SHP77 treated with DMSO at 0.1 percent for 48 hours (cell line): ENCODE measurements around the gene TRPC4AP.
"Not testable (repeated sequence)": the region's sequence is repeated elsewhere in the genome, so short reads cannot be mapped to it uniquely, and the experiment has no call there.

Experiments
- DNase-seq: peaks from one replicate; lab custom pipeline; 2025; lab: John Stamatoyannopoulos, UW

The TRPC4AP gene, protein sequence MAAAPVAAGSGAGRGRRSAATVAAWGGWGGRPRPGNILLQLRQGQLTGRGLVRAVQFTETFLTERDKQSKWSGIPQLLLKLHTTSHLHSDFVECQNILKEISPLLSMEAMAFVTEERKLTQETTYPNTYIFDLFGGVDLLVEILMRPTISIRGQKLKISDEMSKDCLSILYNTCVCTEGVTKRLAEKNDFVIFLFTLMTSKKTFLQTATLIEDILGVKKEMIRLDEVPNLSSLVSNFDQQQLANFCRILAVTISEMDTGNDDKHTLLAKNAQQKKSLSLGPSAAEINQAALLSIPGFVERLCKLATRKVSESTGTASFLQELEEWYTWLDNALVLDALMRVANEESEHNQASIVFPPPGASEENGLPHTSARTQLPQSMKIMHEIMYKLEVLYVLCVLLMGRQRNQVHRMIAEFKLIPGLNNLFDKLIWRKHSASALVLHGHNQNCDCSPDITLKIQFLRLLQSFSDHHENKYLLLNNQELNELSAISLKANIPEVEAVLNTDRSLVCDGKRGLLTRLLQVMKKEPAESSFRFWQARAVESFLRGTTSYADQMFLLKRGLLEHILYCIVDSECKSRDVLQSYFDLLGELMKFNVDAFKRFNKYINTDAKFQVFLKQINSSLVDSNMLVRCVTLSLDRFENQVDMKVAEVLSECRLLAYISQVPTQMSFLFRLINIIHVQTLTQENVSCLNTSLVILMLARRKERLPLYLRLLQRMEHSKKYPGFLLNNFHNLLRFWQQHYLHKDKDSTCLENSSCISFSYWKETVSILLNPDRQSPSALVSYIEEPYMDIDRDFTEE

DNA sequence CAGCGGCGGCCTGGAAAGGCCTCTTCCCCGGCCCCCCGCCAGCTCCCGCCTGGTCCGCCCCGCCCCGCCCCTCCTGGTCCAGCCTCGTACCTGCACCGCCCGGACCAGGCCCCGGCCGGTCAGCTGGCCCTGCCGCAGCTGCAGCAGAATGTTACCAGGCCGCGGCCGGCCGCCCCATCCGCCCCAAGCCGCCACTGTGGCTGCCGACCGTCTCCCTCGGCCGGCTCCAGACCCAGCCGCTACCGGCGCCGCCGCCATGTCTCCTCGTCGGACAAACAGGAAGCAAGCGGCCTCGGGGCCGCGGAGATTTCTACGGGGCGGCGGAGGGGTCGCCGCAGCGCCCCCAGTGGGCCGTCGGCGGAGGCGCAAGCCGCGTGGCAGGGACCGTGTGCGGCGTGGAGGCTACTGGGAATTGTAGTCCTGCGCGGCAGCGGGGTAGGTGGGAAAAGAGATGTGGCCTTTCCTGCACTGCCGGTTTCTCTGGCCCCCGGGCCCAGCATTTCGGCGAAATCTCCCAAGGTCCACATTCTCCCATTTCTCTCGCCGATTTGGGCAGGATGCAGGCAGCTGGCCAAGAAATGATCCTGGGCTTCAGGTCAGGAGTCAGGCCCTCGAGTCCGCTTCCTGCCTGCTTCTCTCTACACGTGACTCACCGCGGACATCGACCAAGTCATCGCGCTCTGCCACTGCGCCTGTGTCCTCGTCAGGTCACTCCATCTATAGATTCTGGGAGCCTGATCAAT lies at the start of gene TRPC4AP:
Gene TRPC4AP (minus strand): TSS at position 284 of the 743 bp plus-strand sequence. CDS start 26 bp downstream, at position 258.
- DNase-seq, result peak; percentile 88

DNA sequence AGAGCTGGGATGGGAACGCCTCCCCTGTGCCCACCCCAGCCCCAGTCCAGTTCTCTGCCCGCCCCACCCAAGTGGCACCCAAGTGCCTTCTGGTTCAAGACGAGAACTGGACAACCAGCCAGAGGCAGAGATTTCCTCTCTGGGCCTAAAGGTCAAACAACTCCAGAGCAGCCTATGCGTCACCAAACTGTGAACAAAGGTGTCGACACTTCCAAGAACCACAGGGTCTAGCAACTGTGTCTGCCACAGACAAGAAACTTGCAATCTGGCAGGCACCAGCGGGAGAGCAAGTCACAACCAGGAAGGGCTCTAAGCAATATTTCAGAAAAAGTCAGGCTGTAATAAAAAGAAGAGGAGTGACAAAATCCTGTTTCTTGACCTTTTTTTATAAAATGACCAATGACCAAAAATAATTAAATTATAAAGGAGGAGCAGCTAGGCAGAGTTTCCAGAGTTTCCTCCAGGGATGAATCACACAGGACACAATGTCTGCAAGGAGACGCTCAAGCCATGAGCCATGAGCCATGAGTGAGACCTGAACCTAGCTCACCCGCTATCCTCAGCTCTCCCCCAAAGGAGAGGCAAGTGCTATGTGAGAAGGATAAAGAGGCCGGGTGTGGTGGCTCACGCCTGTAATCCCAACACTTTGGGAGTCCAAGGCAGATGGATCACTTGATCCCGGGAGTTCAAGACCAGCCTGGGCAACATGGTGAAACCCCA lies 43.4 kb upstream of the TRPC4AP start:
- no peak for DNase-seq

DNA sequence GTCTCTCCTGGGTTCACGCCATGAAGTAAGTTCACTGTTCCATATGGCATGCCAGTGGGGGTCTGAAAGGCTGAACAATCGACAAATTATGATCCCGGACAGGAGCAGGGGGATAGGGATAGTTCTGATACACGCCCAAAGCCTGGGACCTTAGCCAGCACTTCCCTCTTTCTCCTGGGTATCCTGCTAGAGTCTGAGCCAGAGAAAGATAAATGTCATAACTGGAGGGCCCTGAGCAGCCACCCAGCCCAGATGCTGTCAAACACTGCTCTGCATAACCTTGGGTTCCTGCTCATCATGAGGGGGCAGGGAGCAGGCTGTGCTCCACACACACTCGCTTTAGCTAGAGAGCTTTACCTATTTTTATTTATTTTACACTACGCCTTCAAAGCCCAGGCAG lies 42.3 kb upstream of the TRPC4AP start:
- DNase-seq, result no peak

DNA sequence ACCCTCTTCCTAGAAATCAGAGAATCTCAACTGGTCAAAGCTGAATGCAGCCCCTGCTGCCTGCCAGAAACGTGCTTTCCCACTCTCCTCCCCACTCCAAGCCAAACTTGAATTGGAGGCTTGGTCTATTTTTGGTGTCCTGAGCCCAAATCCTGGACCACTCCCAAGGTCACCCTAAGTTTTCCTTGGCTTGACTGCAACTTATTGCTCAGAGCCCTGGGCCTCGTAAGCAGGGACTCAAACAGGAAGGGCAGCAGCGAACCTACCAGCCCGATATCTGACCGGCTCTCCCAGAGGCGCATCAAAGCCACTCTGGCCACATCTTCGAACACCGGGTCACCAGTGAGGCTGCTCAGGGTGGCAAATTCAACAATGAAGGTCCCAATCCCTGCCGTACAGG lies 41.9 kb upstream of the TRPC4AP start:
- no peak for DNase-seq

DNA sequence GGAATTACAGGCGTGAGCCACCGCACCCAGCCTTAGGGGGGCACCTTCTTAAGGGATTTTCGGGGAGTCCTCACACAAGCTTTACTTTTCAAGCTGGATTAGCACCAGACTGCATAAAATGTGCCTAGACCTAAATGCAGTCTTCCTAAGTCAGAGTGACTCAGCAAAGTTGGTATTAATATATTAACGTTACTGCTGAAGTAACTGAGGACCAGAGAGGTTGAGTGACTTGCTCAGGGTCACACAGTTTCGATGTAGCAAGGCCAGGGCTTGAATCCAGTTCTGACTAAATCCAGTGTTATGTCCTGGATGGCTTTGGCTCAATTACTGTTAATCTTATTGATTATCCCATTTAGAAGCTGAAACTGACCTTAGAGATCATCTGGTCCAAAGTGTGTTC lies 41.1 kb upstream of the TRPC4AP start:
- no peak for DNase-seq

DNA sequence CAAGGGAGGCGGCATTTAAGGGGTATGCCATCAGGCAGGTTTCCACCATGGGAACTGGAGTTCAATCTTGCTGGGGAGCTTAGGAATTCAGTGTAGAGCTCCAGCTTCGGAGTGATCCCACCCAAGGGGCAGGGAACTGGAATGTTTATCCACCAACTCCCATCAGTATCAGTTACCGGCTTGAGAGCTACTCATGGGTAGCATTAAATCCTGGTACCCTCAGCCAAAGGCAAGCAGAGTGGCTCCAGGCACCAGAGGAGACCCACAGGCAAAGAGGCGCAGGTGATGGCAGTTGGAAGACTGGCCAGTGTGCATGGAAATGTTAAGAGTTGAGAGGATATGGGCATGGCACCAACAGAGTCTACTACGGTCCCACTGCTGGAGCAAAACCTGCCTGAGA lies 40.4 kb upstream of the TRPC4AP start:
- DNase-seq, result no peak

DNA sequence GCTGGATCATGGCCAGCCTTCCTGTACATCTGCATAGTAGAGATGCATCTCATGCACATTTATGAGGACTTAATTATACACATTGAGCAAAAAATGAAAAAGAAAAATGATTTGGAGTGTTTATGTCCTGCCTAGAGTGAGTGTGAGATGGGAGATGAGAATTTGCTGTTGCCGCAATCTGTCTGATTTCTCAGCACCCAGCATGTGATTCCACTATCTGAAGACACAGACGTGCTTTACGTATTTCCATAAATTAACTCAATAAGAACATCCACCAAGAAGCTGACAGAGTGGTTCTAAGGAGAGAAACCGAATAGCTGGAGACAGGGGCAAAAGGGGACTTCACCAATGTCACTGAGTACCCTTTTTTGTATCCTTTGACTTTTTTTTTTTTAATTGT lies 39.3 kb upstream of the TRPC4AP start:
- no peak for DNase-seq

DNA sequence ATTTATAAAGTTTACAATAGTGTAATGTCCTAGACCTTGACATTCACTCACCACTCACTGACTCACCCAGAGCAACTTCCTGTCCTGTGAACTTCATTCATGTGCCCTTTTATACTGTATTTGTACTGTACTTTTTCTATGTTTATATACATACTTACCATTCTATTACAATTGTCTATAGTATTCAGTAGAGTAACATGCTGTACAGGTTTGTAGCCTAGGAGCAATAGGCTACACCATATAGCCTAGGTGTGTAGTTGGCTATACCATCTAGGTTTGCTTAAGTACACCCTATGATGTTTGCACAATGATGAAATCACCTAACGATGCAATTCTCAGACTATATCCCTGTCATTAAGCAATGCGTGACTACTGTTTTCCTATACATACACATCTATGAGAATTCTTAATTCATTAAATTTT lies 37.1 kb upstream of the TRPC4AP start:
- DNase-seq, result no peak

DNA sequence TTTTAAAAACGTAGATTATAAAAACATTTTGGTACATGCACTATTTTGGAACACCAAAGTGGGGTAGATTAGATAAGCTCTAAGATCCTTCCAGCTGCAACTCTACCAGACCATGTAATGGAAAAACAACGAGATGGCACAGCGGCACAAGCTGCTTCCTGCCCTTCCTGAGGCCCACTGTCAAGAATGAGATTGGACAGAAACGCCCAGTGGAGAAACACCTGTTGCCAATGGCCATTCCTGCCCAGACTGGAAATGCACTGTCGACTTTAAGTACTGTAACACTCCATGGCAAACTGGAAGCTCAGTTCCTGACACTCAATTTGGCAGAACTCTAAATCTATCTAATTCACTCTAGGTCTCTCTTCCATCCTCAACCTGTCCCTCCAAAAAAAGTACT lies 33.1 kb upstream of the TRPC4AP start:
- DNase-seq, result no peak

DNA sequence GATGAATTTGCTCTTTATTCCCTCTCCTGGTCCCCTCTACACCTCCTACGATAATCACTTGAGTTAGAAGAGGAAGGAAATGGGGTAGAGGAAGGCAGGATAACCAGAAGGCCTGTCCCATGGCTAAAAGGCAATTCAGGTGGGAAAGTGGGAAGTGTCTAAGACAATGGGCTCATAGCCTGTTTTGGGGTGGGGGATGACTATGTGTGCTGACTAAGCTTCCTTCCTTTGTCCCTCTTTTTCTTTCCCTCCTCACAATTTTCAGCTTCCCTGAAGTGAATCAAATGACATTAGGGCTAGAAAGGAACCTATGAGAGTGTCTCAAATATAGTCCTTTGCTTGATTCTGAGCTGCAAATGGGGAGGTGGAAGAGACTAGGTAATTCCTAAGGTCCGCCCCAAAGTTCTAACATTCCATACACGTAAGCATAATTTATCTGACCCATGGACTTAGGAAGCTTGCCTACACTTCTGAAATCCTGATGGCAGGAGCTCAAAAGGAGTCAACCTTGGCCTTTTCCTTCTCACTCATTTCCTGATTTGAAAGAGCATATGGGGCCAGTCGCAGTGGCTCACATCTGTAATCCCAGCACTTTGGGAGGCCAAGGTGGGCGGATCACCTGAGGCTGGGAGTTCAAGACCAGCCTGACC lies 30.3 kb upstream of the TRPC4AP start:
- DNase-seq, result no peak

DNA sequence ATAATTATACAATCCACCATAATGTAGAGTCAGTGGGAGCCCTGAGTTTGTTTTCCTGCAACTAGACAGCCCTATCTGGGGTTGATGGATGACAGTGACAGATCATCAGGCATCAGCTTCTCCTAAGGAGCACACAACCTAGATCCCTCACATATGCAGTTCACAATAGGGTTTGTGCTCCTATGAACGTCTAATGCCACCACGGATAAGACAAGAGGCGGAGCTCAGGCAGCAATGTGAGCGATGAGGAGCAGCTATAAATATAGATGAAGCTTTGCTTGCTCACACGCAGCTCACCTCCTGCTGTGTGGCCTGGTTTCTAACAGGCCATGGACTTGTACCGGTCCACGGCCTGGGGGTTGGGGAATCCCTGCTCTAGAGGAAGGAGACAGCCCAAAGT lies 28.6 kb upstream of the TRPC4AP start:
- no peak for DNase-seq

DNA sequence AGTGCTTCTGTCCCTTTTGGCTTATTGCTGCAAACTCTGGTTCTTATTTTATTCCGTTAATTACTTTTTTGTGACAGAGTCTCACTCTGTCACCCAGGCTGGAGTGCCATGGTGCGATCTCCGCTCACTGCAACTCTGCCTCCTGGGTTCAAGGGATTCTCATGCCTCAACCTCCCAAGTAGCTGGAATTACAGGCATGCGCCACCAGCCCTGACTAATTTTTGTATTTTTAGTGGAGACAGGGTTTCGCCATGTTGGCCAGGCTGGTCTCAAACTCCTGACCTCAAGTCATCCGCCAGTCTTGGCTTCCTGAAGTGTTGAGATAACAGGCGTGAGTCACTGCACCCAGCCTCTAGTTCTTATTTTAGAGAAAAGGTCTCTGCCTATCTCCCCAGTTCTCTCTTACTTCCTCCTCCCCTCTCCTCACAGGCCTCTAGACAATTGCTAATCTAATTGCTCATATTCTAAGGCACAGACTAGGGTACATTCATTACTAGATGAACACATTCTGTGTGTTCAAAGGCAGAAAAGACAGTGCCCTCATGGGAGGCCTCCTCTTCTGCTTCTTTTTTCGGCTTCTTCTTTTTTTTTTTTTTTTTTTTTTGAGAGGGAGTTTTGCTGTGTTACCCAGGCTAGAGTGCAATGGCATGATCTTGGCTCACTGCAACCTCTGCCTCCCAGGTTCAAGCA lies 27.6 kb upstream of the TRPC4AP start:
- no peak for DNase-seq

DNA sequence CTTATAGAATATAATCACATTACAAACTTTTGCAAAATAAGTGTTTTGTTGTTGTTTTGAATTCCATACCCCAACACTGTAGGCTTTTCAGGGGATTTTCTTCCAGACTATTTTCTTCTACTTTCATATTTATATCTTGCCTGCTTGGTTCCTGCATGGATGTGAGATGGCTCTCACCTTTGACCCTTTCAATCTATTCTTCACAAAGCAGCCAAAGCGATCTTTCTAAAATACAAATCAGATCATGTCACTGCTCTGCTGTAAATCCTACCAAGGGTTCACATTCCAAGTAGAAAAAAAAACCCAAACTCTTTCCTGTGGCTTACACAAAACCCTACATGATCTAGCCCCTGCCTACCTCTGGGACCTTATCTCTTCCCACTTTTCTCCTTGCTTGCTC lies 25.0 kb upstream of the TRPC4AP start:
- no peak for DNase-seq

DNA sequence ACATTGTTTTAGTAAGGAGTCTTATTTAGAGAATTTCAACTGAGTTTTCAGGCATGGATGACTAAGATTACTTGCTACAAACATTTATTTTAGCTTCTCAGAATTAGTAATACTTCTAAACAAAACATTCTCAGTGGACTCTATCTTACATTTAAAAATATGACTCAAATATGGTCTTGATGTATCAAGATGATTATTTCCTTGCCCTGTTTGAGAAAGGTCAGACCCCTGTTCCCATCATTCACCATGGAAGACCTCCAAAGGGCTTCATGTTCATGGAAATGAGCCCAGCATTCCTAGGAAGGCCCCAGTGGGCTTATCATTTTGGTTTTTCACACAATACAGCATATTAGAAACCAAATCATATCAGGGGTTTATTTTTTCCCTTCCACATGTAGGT lies 24.6 kb upstream of the TRPC4AP start:
- no peak for DNase-seq

DNA sequence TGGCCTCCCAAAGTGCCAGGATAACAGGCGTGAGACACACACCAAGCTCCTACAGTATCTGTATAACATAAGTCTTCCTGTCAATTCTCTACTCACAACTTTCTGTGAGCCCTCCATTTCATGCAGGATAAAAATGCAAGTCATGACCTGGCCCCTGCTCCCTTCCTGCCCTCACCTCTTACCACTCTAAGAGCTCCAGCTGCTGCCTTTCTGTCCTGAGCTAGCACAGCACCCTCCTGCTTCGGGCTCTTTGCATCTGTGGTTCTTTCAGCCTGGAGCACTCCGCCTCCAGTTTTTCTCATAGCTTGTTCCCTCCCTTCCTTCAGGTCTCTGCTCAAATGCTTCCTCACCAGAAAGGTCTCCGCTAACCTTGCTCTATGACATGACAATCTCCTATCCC lies 23.7 kb upstream of the TRPC4AP start:
- DNase-seq, result no peak

DNA sequence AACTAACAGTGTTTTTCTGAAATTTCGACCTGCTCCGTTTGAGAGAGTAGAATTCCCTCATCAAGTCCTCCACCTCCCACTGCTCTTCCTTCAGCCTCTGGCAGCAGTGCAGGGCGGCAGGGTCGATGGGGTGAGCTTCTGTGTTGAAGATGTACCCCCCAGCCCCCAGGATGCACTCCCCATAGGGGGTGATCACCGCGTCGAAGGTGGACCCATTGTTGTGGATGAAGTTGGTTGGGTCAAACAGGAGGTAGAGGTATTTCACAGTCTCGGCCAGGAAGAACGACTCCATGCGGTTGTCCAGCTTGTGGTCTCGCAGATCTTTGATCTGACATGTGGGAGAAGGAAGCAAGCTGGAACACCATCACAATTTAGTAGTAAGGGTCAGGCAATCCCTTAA lies 23.0 kb upstream of the TRPC4AP start:
- DNase-seq, result no peak

DNA sequence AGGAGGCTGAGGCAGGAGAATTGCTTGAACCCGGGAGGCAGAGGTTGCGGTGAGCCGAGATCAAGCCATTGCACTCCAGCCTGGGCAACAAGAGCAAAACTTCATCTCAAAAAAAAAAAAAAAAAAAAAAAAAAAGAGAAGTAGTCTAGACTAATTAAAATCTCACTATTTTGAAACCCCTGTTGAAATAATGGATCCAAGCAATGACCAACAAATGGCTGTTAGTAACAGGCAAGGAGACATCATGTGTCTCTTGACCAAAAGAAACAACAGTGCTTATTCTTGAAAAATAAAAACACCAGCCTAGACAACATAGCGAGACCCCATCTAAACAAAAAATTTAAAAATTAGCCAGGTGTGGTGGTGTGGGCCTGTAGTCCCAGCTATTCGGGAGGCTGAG lies 19.7 kb upstream of the TRPC4AP start:
- not testable (repeated sequence) for DNase-seq

DNA sequence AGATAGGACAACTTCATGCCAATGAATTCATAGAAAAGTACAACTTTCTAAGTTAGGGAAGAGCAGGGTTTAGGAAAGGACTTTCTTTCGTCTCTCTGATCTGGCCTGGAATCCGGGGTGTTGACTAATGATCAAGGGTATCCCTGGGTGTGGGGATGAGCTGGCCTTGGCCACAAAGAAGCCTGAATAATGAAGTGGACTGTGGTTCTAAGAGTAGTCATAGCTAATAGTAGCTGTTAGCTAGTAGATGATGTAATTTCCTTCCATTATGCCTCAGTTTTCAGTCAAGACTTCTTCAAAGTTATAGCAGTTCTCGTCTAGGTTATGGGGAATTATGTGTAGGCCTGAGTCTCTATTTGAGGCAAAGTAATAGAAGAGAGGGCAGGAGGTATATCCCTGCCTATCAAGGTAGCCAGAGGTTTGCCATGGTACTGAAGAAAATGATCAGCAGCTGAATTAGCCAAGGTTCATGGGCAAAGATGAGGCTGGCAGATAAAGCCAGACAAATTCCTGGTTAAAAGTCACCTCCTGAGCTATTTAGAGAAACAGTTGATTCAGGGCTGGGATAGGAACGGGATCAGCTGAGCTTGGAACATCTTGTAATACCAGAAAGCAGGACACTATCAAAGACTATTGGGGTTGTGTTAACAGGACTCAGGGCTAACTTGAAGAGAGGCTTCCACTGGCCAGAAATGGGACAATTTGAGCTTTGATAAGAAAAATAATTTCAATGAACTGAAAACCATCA lies 18.7 kb upstream of the TRPC4AP start:
- DNase-seq, result no peak

DNA sequence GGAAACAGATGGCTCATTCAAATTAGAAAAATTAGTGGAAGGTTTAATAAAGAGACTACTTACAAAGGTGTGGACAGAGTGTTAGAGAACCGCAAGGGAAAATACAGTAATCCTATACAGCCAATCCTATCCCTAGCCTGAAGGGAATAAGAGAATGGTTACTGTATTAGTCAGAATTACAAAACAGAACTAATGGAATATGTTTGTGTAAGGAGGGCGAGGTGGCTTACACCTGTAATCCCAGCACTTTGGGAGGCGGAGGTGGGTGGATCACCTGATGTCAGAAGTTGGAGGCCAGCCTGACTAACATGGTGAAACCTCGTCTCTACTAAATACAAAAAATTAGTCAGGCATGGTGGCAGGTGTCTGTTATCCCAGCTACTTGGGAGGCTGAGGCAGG lies 16.3 kb upstream of the TRPC4AP start:
- DNase-seq, result no peak

DNA sequence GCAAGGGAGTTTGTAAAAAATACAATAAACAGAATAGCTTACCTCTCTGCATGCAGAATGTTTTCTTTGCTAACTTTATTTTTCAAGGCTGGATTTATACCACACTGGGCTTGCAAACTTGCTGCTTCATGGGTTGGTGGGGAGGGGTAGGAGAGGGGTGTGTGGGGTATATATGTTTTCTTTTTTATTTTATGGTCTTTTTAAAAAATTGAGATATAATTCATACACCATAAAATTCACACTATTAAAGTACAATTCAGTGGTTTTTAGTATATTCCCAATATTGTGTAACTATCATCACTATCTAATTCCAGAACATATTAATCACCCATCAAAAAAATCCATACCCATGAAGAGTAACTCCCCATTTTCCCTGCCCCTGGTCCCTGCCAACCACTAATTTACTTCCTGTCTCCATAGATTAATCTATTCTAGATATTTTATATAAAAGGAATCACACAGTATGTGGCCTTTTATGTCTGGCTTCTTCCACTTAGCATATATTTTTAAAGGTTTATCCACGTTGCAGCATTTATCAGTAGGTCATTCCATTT lies 14.3 kb upstream of the TRPC4AP start:
- DNase-seq, result no peak
